ENCODE results near the gene ST6GALNAC4.

The ST6GALNAC4 gene

GRCh38 chr9:127927988-127928675, 11.3 kb upstream of the ST6GALNAC4 start:
- H3K4me3 Mint-ChIP-seq = peak overlapping the region; percentile 29 to 87
- H3K4me1 Mint-ChIP-seq = peaks cover 59% of the 10 kb centered on the region
- no peak for ATAC-seq
- H3K27ac Mint-ChIP-seq = no peak overlapping the region
- H3K27me3 Mint-ChIP-seq = peaks cover 36% of the 10 kb centered on the region
- no peak for DNase-seq
- no peaks in the 10 kb centered on the region for H3K9me3 Mint-ChIP-seq

GRCh38 chr9:127927201-127927987, 10.6 kb upstream of the ST6GALNAC4 start:
- H3K27ac Mint-ChIP-seq = no peak overlapping the region
- H3K4me3 Mint-ChIP-seq = peak overlapping the region; percentile 84 to 87
- peak; percentile 39 to 49 for DNase-seq
- peaks cover 55% of the 10 kb centered on the region for H3K4me1 Mint-ChIP-seq
- H3K27me3 Mint-ChIP-seq = peaks cover 36% of the 10 kb centered on the region
- no peaks in the 10 kb centered on the region for H3K9me3 Mint-ChIP-seq
- ATAC-seq = peak; percentile 63

GRCh38 chr9:127926906-127927200, 10.0 kb upstream of the ST6GALNAC4 start:
- Mint-ChIP-seq H3K4me3 (peak overlapping the region; percentile 84 to 87), H3K27me3 (peaks cover 40% of the 10 kb centered on the region), H3K4me1 (peaks cover 59% of the 10 kb centered on the region), H3K9me3 (no peaks in the 10 kb centered on the region), H3K27ac (no peak overlapping the region)
- ATAC-seq (peak; percentile 18), DNase-seq (no peak)

- H3K9me3 Mint-ChIP-seq = no peaks in the 10 kb centered on the region
- peak overlapping the region; percentile 84 to 87 for H3K4me3 Mint-ChIP-seq
- H3K27me3 Mint-ChIP-seq = peaks cover 44% of the 10 kb centered on the region
- peak overlapping the region in 1 of 2 donors; percentile 5 for H3K27ac Mint-ChIP-seq
- H3K4me1 Mint-ChIP-seq = peaks cover 59% of the 10 kb centered on the region
- DNase-seq = no peak
- ATAC-seq = no peak
These were observed 9.4 kb upstream of the ST6GALNAC4 start for GRCh38 chr9:127925959-127926905.

GRCh38 chr9:127924736-127925444, 8.0 kb upstream of the ST6GALNAC4 start:
- DNase-seq (no peak), ATAC-seq (no peak)
- H3K9me3 Mint-ChIP-seq = no peaks in the 10 kb centered on the region
- H3K4me1 Mint-ChIP-seq = peaks cover 60% of the 10 kb centered on the region
- no peak overlapping the region for H3K27ac Mint-ChIP-seq
- peaks cover 44% of the 10 kb centered on the region for H3K27me3 Mint-ChIP-seq
- no peak overlapping the region for H3K4me3 Mint-ChIP-seq

- DNase-seq (no peak), ATAC-seq (no peak)
- Mint-ChIP-seq H3K4me1 (peaks cover 58% of the 10 kb centered on the region), H3K9me3 (no peaks in the 10 kb centered on the region), H3K27ac (no peak overlapping the region), H3K4me3 (no peak overlapping the region), H3K27me3 (peaks cover 33% of the 10 kb centered on the region)
These were observed 6.9 kb upstream of the ST6GALNAC4 start for GRCh38 chr9:127923771-127924170.

- ATAC-seq = no peak
- H3K9me3 Mint-ChIP-seq = no peaks in the 10 kb centered on the region
- peaks cover 58% of the 10 kb centered on the region for H3K4me1 Mint-ChIP-seq
- H3K27me3 Mint-ChIP-seq = peaks cover 26% of the 10 kb centered on the region
- no peak overlapping the region for H3K27ac Mint-ChIP-seq
- no peak for DNase-seq
- H3K4me3 Mint-ChIP-seq = no peak overlapping the region
These were observed 6.2 kb upstream of the ST6GALNAC4 start for GRCh38 chr9:127923046-127923445.

- ATAC-seq (peak; percentile 65), DNase-seq (peak; percentile 79 to 81)
- Mint-ChIP-seq H3K4me3 (peak overlapping the region; percentile 73 to 80), H3K4me1 (peaks cover 59% of the 10 kb centered on the region), H3K9me3 (no peaks in the 10 kb centered on the region), H3K27ac (peak overlapping the region in 1 of 2 donors; percentile 89), H3K27me3 (peaks cover 26% of the 10 kb centered on the region)
These were observed 4.8 kb upstream of the ST6GALNAC4 start for GRCh38 chr9:127921557-127922120.

- ATAC-seq (no peak), DNase-seq (no peak)
- Mint-ChIP-seq H3K27ac (no peak overlapping the region), H3K27me3 (peaks cover 19% of the 10 kb centered on the region), H3K4me3 (no peak overlapping the region), H3K4me1 (peaks cover 55% of the 10 kb centered on the region), H3K9me3 (no peaks in the 10 kb centered on the region)
These were observed 4.0 kb upstream of the ST6GALNAC4 start for GRCh38 chr9:127920794-127921193.

- Mint-ChIP-seq H3K4me1 (peaks cover 69% of the 10 kb centered on the region), H3K27ac (no peak overlapping the region), H3K27me3 (peaks cover 8% of the 10 kb centered on the region), H3K4me3 (no peak overlapping the region), H3K9me3 (no peaks in the 10 kb centered on the region)
- DNase-seq (no peak), ATAC-seq (no peak)
These were observed 2.5 kb upstream of the ST6GALNAC4 start for GRCh38 chr9:127919253-127919815.

- ATAC-seq (no peak), DNase-seq (peak in 1 of 2 donors; percentile 39)
- Mint-ChIP-seq H3K4me1 (peaks cover 77% of the 10 kb centered on the region), H3K27me3 (peaks cover 8% of the 10 kb centered on the region), H3K4me3 (peak overlapping the region; percentile 45 to 73), H3K27ac (peak overlapping the region in 1 of 2 donors; percentile 30), H3K9me3 (no peaks in the 10 kb centered on the region)
These were observed 1.6 kb upstream of the ST6GALNAC4 start for GRCh38 chr9:127918183-127919107.

- Mint-ChIP-seq H3K4me3 (peak overlapping the region; percentile 54 to 91), H3K27ac (no peak overlapping the region), H3K27me3 (peaks cover 8% of the 10 kb centered on the region), H3K4me1 (peaks cover 84% of the 10 kb centered on the region), H3K9me3 (no peaks in the 10 kb centered on the region)
- no peak for ATAC-seq
- no peak for DNase-seq
These were observed 762 bp upstream of the ST6GALNAC4 start for GRCh38 chr9:127917603-127918002.

- Mint-ChIP-seq H3K27ac (peak overlapping the region; percentile 94 to 98), H3K9me3 (no peaks in the 10 kb centered on the region), H3K4me1 (peaks cover 87% of the 10 kb centered on the region), H3K4me3 (peak overlapping the region; percentile 88 to 95), H3K27me3 (no peaks in the 10 kb centered on the region)
- ATAC-seq (peak; percentile 27), DNase-seq (peak; percentile 33 to 58)
These were observed 781 bp downstream of the ST6GALNAC4 start for GRCh38 chr9:127915801-127916719.

Measured in stimulated activated naive CD8-positive, alpha-beta T cell treated with anti-CD3 and anti-CD28 coated beads, Interleukin-15, amount 100 ng/mL, for 72 hours (primary cell).